OCI-LY7 (cell line): ENCODE results near the gene CDH23.

Experiments used
- CTCF ChIP-seq: fragments of 200-600 bp; sonication (generic); conservative IDR thresholded peaks from 2 replicates; pipeline ENCODE4 v1.5.1; 2014; ENCODE audit warnings: mild to moderate bottlenecking, antibody characterized with exemption, low read length, moderate library complexity, mixed read lengths
- EZH2phosphoT487 ChIP-seq: fragments of 200-600 bp; sonication (generic); IDR thresholded peaks from 2 replicates; pipeline ENCODE4 v1.6.1; 2018; ENCODE audit warnings: low read depth, borderline replicate concordance, mild to moderate bottlenecking, mixed run types, antibody characterized with exemption, low read length, moderate library complexity, mixed read lengths

- TF ChIP-seq CTCF = no peak
- TF ChIP-seq EZH2phosphoT487 = no peak
Measured at GRCh38 chr10:71358277-71358676, 38.4 kb upstream of the CDH23 start.
